Stimulated activated CD4-positive, alpha-beta T cell treated with anti-CD3 and anti-CD28 coated beads, Interleukin-2, amount 100 ng/mL, for 4 hours (primary cell): ENCODE data around the gene C4orf17.
"Not testable (repeated sequence)": the region's sequence is repeated elsewhere in the genome, so short reads cannot be mapped to it uniquely, and the experiment has no call there.

Experiments used
- DNase-seq: peaks from one replicate; pipeline ENCODE4 v3.0.0-alpha.2; 2020; ENCODE audit warnings: low read depth

C4orf17 gene

DNA sequence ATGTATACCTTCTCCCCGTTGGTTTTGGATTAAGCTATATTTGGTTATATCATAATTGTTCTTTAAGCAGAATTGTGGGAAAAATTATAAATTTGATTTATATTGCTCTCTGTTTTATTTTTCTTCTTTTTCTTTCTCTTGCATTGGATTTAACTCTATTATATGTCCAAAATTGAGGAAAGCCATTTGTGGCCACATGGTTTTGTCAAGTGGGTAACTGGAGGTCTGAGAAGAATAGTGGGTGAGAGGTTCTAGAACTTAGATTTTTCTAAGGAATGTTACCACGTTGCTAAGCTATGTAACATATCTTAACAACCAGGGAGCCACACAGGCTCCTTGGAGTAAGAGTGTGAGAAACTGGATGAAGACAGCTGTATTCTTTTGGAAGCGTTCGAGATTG is at the start of gene C4orf17:
Gene C4orf17, plus strand, starts transcription at position 301 of the 400 bp plus-strand sequence. CDS start 2,061 bp downstream, outside the sequence.
- no peak for DNase-seq

GRCh38 chr4:99461623-99462401 is 49.0 kb upstream of the C4orf17 start:
- DNase-seq, result no peak

- peak; percentile 7 for DNase-seq
These were observed 47.9 kb upstream of the C4orf17 start for GRCh38 chr4:99462875-99463464.

DNA sequence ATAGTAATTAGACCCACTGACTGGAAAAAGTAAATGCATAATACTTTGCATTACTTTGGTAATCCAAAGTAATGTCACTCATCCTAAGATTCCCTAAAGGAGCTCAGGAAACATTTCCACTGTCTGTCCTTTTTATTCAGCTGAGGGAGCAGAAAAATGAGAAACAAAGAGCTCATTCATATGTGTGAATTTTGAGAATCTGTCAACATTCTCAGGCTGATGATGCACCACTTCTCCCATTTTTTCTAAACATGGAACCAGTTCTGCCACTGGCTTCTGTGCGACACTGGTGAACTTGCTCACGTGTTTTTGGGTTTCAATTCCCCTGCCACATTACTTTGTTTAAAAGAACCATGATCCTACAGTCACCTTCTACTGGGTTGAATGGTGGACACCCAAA is 47.3 kb upstream of the C4orf17 start:
- no peak for DNase-seq

DNA sequence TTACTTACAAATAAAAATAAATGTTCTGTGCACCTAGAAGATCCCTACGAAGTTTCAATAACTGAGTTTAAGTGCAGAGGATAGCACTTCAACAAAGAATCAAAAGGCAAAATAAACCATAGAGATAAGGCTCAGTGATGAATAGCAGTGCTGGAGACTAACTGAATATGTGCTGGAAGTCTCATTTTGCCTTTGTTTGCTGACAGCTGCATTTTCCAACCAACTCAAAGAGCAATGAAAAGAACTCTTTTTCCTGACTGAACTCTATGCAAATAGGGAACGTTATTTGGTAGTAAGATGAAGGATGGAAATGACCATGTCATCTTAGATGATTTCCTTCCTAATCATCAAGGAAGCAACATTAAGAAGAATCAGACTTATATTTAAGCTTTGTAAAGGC is 42.9 kb upstream of the C4orf17 start:
- no peak for DNase-seq

- no peak for DNase-seq
These were observed 41.9 kb upstream of the C4orf17 start for GRCh38 chr4:99468889-99469288.

GRCh38 chr4:99471349-99471748 is 39.5 kb upstream of the C4orf17 start:
- no peak for DNase-seq

- DNase-seq, result no peak
These were observed 38.9 kb upstream of the C4orf17 start for GRCh38 chr4:99471896-99472295.

GRCh38 chr4:99473131-99473530 is 37.7 kb upstream of the C4orf17 start:
- DNase-seq, result no peak

- no peak for DNase-seq
These were observed 27.2 kb upstream of the C4orf17 start for GRCh38 chr4:99483636-99484035.

DNA sequence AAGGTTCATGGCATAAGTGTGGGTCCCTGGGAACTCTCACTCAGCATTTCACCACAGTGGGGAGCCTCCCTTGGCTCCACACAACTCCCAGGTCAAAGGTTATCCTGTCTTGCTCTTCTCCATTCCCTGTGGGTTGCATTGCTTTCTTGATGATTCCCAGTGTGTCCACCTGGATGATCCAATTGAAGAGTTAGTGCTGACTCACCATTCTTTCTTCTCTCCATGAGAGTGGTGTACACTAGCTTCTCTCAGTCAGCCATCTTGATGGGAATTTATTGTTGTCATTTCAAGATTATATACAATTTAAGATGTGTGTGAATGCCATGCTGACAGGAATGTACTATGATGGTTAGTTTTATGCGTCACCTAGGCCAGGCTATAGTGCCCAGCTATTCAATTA is 25.6 kb upstream of the C4orf17 start:
- no peak for DNase-seq

DNA sequence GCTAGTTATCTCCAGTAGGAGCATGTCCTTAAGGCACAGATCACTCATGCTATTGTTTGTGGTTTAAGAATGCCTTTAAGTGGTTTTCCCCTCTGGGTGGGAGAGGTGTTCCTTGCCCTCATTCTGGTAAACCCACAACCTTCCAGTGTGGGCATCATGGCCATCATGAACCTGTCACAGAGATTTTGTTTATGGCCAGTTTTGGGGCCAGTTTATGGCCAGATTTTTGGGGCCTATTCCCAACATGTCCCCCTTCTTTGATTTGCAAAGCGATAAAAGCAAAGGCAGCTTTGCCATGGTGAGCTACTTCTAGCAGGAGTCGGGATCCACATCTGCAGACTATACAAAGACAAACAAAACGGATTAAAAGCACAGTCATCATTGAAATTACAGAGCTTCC is 24.2 kb upstream of the C4orf17 start:
- not testable (repeated sequence) for DNase-seq

GRCh38 chr4:99490286-99490685 is 20.5 kb upstream of the C4orf17 start:
- no peak for DNase-seq

GRCh38 chr4:99504804-99505502 is 5.9 kb upstream of the C4orf17 start:
- DNase-seq, result no peak

DNA sequence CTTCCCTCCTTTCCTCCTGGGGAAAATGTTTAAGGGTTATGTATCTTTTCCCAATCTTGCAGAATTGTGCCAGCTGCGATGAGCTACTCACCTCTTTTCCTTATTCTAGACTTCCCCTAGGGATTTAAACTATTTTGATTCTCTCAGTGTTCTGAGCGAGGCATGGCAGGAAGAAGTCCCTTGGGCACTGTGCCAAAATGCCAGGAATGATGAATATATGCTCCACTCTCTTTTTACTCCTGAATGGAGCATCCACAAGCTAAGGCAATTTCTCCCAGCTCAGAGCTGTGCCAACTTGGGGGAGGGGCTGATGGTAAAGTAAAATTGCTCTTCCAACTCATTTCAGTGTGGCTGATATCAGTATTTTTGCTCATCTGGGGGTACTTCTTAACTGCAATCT is 4.0 kb upstream of the C4orf17 start:
- no peak for DNase-seq

DNA sequence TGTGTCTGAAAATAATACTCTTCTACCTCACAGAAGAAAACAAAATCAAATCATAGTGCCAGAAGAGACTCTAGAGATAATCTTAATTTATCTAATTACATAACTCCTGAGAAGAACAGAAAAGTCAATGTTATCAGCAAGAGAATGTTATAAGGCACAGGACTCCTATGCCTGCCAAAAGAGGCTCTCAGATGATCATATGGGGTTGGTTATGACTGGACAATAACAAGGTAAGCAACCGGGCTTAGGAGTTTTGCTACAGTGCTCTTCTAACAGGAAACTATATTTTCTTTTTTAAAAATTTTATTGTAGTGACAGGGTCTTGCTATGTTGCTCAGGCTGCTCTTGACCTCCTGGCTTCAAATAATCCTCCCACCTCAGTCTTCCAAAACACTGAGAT is 3.5 kb upstream of the C4orf17 start:
- no peak for DNase-seq

DNA sequence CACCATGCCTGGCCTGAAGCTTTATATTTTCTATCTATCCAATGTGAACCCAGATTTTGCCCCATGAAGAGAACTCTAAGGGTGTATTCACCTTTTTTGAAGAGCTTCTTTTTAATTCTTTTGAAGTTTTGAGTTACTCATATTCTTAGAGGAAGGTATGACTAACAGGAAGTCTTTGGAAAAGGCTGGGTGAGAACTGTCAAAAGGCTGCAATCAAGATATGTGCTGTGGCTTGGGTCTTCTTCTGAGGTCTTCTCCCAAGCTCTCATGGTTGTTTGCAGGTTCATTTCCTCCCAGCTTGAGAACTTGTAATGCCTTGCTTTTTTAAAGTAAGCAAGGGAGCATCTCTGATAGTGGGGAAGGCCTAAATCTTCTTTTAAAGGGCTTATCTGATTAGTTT is 3.1 kb upstream of the C4orf17 start:
- DNase-seq, result peak; percentile 6

DNA sequence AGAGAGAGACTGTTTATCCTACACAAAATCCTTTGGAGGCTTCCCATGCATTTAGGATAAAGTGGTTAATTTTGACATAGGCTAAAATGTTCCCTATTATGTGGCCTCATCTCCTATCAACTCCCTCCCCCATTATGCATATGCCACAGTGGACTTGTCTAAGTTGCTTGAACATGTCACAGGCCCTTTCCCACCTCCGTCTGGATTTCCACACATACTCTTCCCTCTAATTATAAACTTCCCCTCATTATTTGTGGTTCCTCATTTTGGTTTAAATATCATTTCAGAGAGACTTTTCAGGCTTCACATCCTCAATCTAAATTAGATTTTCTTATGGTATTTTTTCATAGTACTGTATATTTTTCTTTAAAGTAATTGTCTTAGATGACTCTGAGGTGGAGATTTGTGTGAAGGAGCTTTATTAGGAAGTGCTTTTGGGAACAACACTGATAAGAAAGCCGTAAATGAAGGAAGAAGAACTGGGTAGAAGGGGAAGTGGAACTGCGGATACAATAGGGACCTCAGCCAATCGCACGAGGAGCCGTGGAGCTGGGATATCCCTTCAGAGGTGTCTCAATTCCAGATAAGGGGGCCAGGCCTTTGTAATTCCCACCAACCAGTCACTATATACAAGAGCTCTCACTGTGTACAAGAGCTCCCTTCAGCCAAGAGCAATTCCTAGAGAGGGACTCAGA is 7.9 kb downstream of the C4orf17 start:
- DNase-seq, result no peak

DNA sequence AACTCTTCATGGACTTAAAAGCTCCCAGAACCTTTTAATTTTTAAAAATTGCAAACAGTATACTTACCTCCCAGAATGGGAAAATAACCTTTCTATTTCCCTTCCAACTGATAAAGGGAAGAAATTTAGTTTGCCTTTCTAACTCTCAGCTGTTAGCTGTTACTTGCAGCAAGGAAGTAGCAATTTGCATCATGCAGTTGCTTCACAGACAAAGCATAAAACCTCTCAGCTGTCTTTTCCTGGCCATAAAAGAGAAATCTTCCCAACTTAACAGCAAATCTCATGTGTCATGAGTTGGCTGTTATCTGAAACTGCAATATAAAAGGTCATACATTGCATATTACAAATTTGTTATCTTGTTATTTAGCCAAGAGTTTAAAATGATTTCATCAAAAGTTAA is 18.4 kb downstream of the C4orf17 start:
- no peak for DNase-seq

DNA sequence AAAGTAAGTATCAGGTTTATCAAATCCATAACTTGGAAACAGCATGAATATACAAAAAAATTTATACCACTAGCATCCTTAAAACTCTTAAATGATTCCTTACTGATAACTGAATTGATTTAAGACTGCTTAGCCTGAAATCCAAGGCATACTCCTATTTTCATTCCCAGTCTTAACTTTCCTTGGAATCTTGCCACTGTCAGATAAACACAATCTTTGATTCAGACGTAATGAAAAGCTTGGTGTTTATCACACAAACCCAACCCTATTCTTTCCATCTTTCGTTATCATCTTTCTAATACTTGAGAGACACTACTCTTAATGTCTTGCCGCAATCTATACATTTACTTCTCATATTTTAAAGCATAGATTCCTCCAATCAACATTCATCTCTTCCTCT is 19.1 kb downstream of the C4orf17 start:
- no peak for DNase-seq

- DNase-seq, result not testable (repeated sequence)
These were observed 23.9 kb downstream of the C4orf17 start for GRCh38 chr4:99534699-99535098.

DNA sequence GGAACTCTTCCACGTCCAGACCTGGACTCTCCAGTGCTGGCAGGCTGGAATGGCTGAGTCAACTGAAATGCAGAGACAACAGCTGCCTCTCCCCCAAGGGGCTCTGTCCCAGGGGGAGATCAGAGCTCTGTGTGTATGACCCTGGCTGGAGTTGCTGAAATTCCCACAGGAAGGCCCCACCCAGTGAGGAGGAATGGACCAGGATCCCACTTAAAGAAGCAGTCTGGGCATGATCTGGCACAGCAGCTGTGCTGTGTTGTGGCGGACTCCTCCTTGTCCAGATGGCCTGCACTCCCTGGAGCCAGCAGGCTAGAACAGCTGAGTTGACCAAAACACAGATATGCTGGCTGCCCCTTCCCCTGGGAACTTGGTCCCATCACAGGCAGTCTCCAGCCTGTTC is 25.4 kb downstream of the C4orf17 start:
- no peak for DNase-seq

GRCh38 chr4:99536848-99537247 is 26.0 kb downstream of the C4orf17 start:
- DNase-seq, result no peak
